Neutrophil (primary cell): Measurements from ENCODE around the gene GRIK4.

Source experiments
- H3K27ac ChIP-seq: fragments of 200-600 bp; sonication (generic); 2 replicates; pipeline ENCODE4 v1.5.1; 2016; ENCODE audit warnings: mild to moderate bottlenecking, moderate library complexity
- H3K27me3 ChIP-seq: fragments of 200-600 bp; sonication (generic); 2 replicates; pipeline ENCODE4 v1.6.0; 2016; ENCODE audit warnings: mild to moderate bottlenecking
- H3K36me3 ChIP-seq: fragments of 200-600 bp; sonication (generic); 2 replicates; pipeline ENCODE4 v1.5.1; 2017
- H3K4me1 ChIP-seq, 2 experiments: fragments of 200-600 bp in 1 of 2; sonication (generic) in 1 of 2; 1 replicate in 1 of 2; 2 replicates in 1 of 2; pipeline versions ENCODE4 v1.5.1 to v1.6.1; 2013 to 2016; ENCODE audit warnings: low read depth in 1 of 2, low read length in 1 of 2, mild to moderate bottlenecking in 1 of 2, moderate library complexity in 1 of 2; ENCODE audit not compliant: control insufficient read depth in 1 of 2, insufficient read depth in 1 of 2
- H3K4me3 ChIP-seq, 2 experiments: fragments of 200-600 bp in 1 of 2; sonication (generic) in 1 of 2; 1 replicate in 1 of 2; 2 replicates in 1 of 2; pipeline ENCODE4 v1.5.1; 2013 to 2016; ENCODE audit warnings: low read depth in 1 of 2, low read length in 1 of 2, mild to moderate bottlenecking in 1 of 2, moderate library complexity in 1 of 2
- H3K9me3 ChIP-seq: fragments of 200-600 bp; sonication (generic); 2 replicates; pipeline ENCODE4 v1.5.1; 2016
- TF ChIP-seq, protein P1 (sequence below): fragments of 200-600 bp; sonication (generic); IDR thresholded peaks from 2 replicates; pipeline ENCODE4 v1.5.1; 2016; ENCODE audit warnings: antibody characterized with exemption

GRIK4 gene

DNA sequence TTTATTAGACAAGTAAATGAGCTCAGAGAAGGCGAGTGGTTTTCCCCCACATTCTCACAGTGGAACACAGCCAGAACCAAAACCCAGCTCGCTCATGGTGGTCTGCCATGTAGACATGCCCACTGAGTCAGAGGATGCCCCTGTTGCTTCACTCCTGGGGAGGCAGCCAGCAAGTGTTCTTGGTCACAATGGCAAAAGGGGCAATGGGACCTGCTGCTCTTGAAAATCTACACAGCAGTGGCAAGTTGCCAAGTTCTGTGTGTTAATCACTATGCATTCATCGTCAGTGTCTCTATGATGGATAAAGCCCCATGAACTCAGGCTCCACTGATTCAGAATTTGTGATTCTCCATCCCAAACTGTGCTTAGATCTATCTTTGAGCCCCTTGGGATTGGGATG, 447.6 kb downstream of the GRIK4 start:
- peaks cover 6% of the 10 kb centered on the region for H3K27me3 ChIP-seq
- TF ChIP-seq, protein P1, sequence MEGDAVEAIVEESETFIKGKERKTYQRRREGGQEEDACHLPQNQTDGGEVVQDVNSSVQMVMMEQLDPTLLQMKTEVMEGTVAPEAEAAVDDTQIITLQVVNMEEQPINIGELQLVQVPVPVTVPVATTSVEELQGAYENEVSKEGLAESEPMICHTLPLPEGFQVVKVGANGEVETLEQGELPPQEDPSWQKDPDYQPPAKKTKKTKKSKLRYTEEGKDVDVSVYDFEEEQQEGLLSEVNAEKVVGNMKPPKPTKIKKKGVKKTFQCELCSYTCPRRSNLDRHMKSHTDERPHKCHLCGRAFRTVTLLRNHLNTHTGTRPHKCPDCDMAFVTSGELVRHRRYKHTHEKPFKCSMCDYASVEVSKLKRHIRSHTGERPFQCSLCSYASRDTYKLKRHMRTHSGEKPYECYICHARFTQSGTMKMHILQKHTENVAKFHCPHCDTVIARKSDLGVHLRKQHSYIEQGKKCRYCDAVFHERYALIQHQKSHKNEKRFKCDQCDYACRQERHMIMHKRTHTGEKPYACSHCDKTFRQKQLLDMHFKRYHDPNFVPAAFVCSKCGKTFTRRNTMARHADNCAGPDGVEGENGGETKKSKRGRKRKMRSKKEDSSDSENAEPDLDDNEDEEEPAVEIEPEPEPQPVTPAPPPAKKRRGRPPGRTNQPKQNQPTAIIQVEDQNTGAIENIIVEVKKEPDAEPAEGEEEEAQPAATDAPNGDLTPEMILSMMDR, result no peak
- no peaks in the 10 kb centered on the region for H3K9me3 ChIP-seq
- H3K4me3 ChIP-seq, result no peak overlapping the region
- H3K36me3 ChIP-seq, result no peaks in the 10 kb centered on the region
- H3K4me1 ChIP-seq, result peaks cover 5 to 10% of the 10 kb centered on the region in 2 experiments
- H3K27ac ChIP-seq, result no peak overlapping the region

DNA sequence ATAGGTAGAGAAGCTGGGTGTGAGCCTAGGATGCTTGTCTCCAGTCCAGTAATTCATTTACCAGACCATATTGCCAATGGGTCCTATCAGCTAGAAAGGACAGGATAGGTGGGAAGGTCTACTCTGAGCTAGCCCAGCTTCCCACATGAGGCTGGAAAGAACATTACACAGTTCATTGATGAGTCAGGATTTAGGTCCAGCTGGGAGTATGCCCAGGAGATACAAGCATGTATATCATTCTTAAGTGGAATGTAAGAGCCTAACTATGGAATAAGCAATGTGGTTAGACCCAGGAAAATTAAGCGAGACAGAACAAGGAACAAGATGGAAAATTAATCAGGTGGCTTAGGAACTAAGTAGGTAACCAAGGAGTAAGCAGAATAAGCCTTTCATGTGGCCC, 453.3 kb downstream of the GRIK4 start:
- Histone ChIP-seq H3K36me3 (no peaks in the 10 kb centered on the region), H3K27ac (no peak overlapping the region), H3K4me3 (no peak overlapping the region), H3K27me3 (peaks cover 12% of the 10 kb centered on the region), H3K4me1 (no peaks in the 10 kb centered on the region), H3K9me3 (no peaks in the 10 kb centered on the region)
- TF ChIP-seq, protein P1, result no peak

DNA sequence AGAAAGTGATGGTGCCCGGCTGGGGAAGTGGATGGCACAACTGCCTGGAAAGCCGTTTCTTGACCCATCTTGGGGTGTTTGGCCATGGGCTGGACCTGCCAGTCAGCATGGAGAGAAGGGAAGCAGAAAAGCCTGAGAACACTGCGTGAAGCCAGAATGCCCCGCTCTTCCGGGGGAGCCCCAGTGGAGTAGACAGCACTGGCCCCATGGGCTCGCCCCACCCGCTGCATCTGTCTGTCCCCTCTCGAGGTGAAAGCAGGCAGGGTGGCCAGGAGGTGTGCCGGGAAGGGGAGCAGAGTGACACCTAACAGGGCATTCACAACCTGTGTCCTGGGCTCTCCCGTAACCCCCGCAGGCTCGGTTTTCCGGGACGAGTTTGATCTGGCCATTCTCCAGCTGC, 455.3 kb downstream of the GRIK4 start:
- Histone ChIP-seq H3K36me3 (no peaks in the 10 kb centered on the region), H3K27me3 (peaks cover 13% of the 10 kb centered on the region), H3K4me3 (no peak overlapping the region), H3K4me1 (no peaks in the 10 kb centered on the region), H3K27ac (no peak overlapping the region), H3K9me3 (no peaks in the 10 kb centered on the region)
- TF ChIP-seq, protein P1, result no peak

DNA sequence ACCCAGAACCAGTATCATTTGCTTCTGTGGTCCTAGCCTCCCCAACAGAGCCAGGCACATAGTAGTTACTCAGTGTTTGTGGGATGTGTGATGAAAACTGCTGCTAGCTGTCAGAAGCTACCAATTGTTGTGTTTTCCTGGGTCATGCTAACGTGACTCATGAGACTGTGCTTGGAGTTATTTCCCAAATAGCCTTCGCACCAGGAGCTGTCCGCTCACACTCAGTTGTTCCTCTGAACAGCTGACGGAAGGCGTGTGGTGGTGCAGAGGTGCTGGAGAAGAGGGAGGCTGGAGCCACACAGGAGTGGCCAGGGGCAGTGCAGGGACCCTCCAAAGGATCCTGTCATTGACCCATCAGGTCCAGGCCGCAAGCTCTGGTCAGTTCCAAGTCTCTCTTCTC, 458.4 kb downstream of the GRIK4 start:
- Histone ChIP-seq H3K27me3 (peaks cover 31% of the 10 kb centered on the region), H3K9me3 (no peaks in the 10 kb centered on the region), H3K36me3 (no peaks in the 10 kb centered on the region), H3K4me3 (no peak overlapping the region), H3K27ac (no peak overlapping the region), H3K4me1 (no peaks in the 10 kb centered on the region)
- TF ChIP-seq, protein P1, result no peak

DNA sequence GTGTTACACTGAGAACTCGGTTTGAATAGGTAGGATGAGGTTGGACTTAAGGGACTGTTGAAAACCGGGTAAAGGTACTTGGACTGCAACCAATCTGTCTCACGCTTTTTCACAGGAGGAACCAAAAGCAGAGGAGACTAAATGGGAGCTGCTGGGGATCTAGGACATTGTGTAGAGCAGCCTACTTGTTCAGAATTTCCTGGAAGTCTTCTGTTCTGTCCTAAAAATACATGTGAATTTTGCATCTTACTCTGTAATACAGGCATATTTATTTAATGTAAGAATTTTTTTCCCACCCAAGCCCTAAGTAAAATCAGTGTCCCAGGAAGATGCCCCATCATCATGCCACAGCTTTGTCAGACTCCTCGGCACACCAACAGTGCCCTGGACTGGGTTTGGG, 460.3 kb downstream of the GRIK4 start:
- H3K4me3 ChIP-seq, result no peak overlapping the region
- no peaks in the 10 kb centered on the region for H3K4me1 ChIP-seq
- H3K36me3 ChIP-seq, result no peaks in the 10 kb centered on the region
- H3K27ac ChIP-seq, result no peak overlapping the region
- H3K27me3 ChIP-seq, result peaks cover 42% of the 10 kb centered on the region
- TF ChIP-seq, protein P1, result no peak
- H3K9me3 ChIP-seq, result no peaks in the 10 kb centered on the region

DNA sequence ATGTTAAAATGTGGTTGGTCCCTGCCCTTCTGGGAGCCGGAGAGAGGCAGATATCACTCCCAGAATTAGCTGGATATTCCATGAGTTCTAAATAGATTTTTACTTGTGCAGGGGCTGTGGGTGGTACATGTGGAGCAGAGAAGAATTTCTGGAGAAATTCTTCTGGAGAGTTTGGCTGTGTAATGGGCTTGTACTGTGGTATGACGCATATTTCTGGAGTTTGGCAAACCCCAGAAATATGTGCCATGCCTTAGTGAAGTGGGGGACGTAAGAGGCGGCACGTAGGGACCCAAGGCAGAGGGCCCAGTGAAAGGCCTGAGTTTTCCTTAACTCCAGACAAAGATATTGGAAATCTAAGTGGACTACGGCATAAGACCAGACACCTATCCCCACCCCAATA, 461.1 kb downstream of the GRIK4 start:
- H3K4me3 ChIP-seq, result no peak overlapping the region
- no peaks in the 10 kb centered on the region for H3K36me3 ChIP-seq
- H3K27me3 ChIP-seq, result peaks cover 49% of the 10 kb centered on the region
- H3K9me3 ChIP-seq, result no peaks in the 10 kb centered on the region
- H3K4me1 ChIP-seq, result no peaks in the 10 kb centered on the region
- TF ChIP-seq, protein P1, result no peak
- no peak overlapping the region for H3K27ac ChIP-seq
